Measurements from ENCODE around the gene MYO1D. TPM values are rescaled to one million over a fixed set of nuclear protein-coding genes. Genes with fewer than 3 reads are reported as not detected.
A peak's percentile ranks its signal among the peaks of the same experiment; 100 is the strongest.

MYO1D gene
- total and polyA plus RNA-seq, 2 donors (not counting 3 experiments of a cell fraction or from before 2014, with no cell fraction given) = 37.8 to 85.5 TPM

GRCh38 chr17:32806646-32807045 lies 70.3 kb downstream of the MYO1D start:
- ChIA-PET CTCF (interaction anchor here (0.9 to 5.9 kb wide), 5 partner anchors 18 to 103 kb away, joined by 3 to 43 read pairs (median 7); partner anchors contain the start of gene MYO1D), POLR2A (no interaction called here)
- no peaks in the 10 kb centered on the region for H3K9me3 ChIP-seq (replicated peaks; ENCODE audit: control insufficient read depth, insufficient read depth, low read length)
- peak; percentile 80 for DNase-seq (ENCODE audit: low read depth, low spot score)
- no TSS peak for BruUV-seq (replicated peaks)
- intact Hi-C loops (cut with micrococcal nuclease) = no loop called here
- H3K9ac ChIP-seq (replicated peaks; ENCODE audit: extremely low read depth, insufficient read depth, low read length) = peak overlapping the region; percentile 84
- H3K4me1 ChIP-seq (ENCODE audit: control insufficient read depth, extremely low read depth, insufficient read depth, low read length) = peaks cover 69% of the 10 kb centered on the region
- no peaks in the 10 kb centered on the region for H3K36me3 ChIP-seq (ENCODE audit: control insufficient read depth in 2 of 2, extremely low read depth in 1 of 2, insufficient read depth in 2 of 2, low read length in 2 of 2)
- H2AFZ ChIP-seq (ENCODE audit: low read depth, low read length) = no peak overlapping the region
- peak; percentile 73 for FAIRE-seq
- no peaks in the 10 kb centered on the region for H4K20me1 ChIP-seq (replicated peaks; ENCODE audit: control insufficient read depth, extremely low read depth, insufficient read depth, low read length)
- H3K79me2 ChIP-seq (ENCODE audit: control insufficient read depth, insufficient read depth, low read length) = peaks cover 7% of the 10 kb centered on the region
- peak overlapping the region; percentile 28 for H3K4me2 ChIP-seq (ENCODE audit: insufficient read depth, low read length)
- no peaks in the 10 kb centered on the region for H3K27me3 ChIP-seq (ENCODE audit: control insufficient read depth in 2 of 2, insufficient read depth in 2 of 2, low read length in 2 of 2)
- TF ChIP-seq JUN (IDR thresholded peaks at IDR 0.05; ENCODE audit: borderline replicate concordance, insufficient read depth, insufficient read length, low read depth) = peak; percentile 42
- TF ChIP-seq MAX (IDR thresholded peaks at IDR 0.05; ENCODE audit: insufficient read depth, insufficient read length) = no peak
- peak; percentile 50 for TF ChIP-seq POLR2AphosphoS5 (IDR thresholded peaks at IDR 0.05; ENCODE audit: insufficient read depth, low read depth, low read length)
- H3K9me1 ChIP-seq (replicated peaks; ENCODE audit: control insufficient read depth, extremely low read depth, insufficient read depth, low read length) = no peaks in the 10 kb centered on the region
- dilution Hi-C loops (cut with MboI; ENCODE audit: extremely low pct_ligation_motif_present, low sequenced_read_pairs) = no loop called here
- H3K4me3 ChIP-seq (replicated peaks in 1 of 3; ENCODE audit: insufficient read depth in 1 of 3, low read depth in 1 of 3, low read length in 3 of 3) = no peak overlapping the region
- peak overlapping the region; percentile 97 for H3K27ac ChIP-seq (ENCODE audit: insufficient read depth, low read depth, low read length)

GRCh38 chr17:32805029-32805976 lies 71.6 kb downstream of the MYO1D start:
- Histone ChIP-seq H3K79me2 (ENCODE audit: control insufficient read depth, insufficient read depth, low read length) (peaks cover 9% of the 10 kb centered on the region), H3K27ac (ENCODE audit: insufficient read depth, low read depth, low read length) (peak overlapping the region; percentile 97), H3K9ac (replicated peaks; ENCODE audit: extremely low read depth, insufficient read depth, low read length) (no peak overlapping the region), H3K4me1 (ENCODE audit: control insufficient read depth, extremely low read depth, insufficient read depth, low read length) (peaks cover 75% of the 10 kb centered on the region), H4K20me1 (replicated peaks; ENCODE audit: control insufficient read depth, extremely low read depth, insufficient read depth, low read length) (no peaks in the 10 kb centered on the region), H3K36me3 (ENCODE audit: control insufficient read depth in 2 of 2, extremely low read depth in 1 of 2, insufficient read depth in 2 of 2, low read length in 2 of 2) (no peaks in the 10 kb centered on the region), H3K27me3 (ENCODE audit: control insufficient read depth in 2 of 2, insufficient read depth in 2 of 2, low read length in 2 of 2) (no peaks in the 10 kb centered on the region), H3K4me2 (ENCODE audit: insufficient read depth, low read length) (peak overlapping the region; percentile 19), H3K4me3 (replicated peaks in 1 of 3; ENCODE audit: insufficient read depth in 1 of 3, low read depth in 1 of 3, low read length in 3 of 3) (no peak overlapping the region), H2AFZ (ENCODE audit: low read depth, low read length) (no peak overlapping the region), H3K9me1 (replicated peaks; ENCODE audit: control insufficient read depth, extremely low read depth, insufficient read depth, low read length) (no peaks in the 10 kb centered on the region), H3K9me3 (replicated peaks; ENCODE audit: control insufficient read depth, insufficient read depth, low read length) (no peaks in the 10 kb centered on the region)
- POLR2A ChIA-PET = interaction anchor here (0.6 kb wide), 1 partner anchor 70 kb away, joined by 3 read pairs; no protein-coding TSS in a partner anchor
- CTCF ChIA-PET = interaction anchor here (0.9 to 5.9 kb wide), 8 partner anchors 9 to 107 kb away, joined by 3 to 43 read pairs (median 4); partner anchors contain the start of gene MYO1D
- TF ChIP-seq JUN (IDR thresholded peaks at IDR 0.05; ENCODE audit: borderline replicate concordance, insufficient read depth, insufficient read length, low read depth) (no peak), GATA2 (IDR thresholded peaks at IDR 0.05; ENCODE audit: insufficient read depth, insufficient read length, low read depth, low read length) (peak; percentile 59), MYC (IDR thresholded peaks at IDR 0.05; ENCODE audit: low read depth, low read length) (no peak), EZH2 (IDR thresholded peaks at IDR 0.05; ENCODE audit: borderline replicate concordance, low read depth, low read length, severe bottlenecking) (no peak)
- intact Hi-C loops (cut with micrococcal nuclease) (no loop called here), dilution Hi-C loops (cut with MboI; ENCODE audit: extremely low pct_ligation_motif_present, low sequenced_read_pairs) (no loop called here)
- FAIRE-seq = no peak
- no TSS peak for BruUV-seq (replicated peaks)
- DNase-seq (ENCODE audit: low read depth, low spot score) = peak; percentile 20
